ENCODE data around the gene TSPAN9.

- TF ChIP-seq CTCF (conservative IDR thresholded peaks at IDR 0.05; ENCODE audit: low read depth, low read length) (peak; percentile 93), EZH2 (IDR thresholded peaks at IDR 0.05; ENCODE audit: borderline replicate concordance, low read depth, low read length, poor library complexity, severe bottlenecking) (no peak)
Measured at GRCh38 chr12:3299929-3300832, 223.0 kb downstream of the TSPAN9 start.
